WERI-Rb-1 (cell line): ENCODE measurements around the gene IDS.

Source experiments
- DNase-seq: peaks from one replicate; pipeline ENCODE4 v3.0.0-alpha.2; 2020
- H3K27ac ChIP-seq: fragments of 250-450 bp; sonication (Bioruptor Pico); 2 replicates; pipeline ENCODE4 v1.5.1; 2020; ENCODE audit warnings: mild to moderate bottlenecking, moderate library complexity
- H3K27me3 ChIP-seq: fragments of 250-450 bp; sonication (Bioruptor Pico); 2 replicates; pipeline ENCODE4 v1.5.1; 2021; ENCODE audit warnings: mild to moderate bottlenecking, low read depth, moderate library complexity; ENCODE audit not compliant: insufficient read depth, severe bottlenecking
- H3K36me3 ChIP-seq: fragments of 250-450 bp; sonication (Bioruptor Pico); 2 replicates; pipeline ENCODE4 v1.5.1; 2020; ENCODE audit warnings: mild to moderate bottlenecking, moderate library complexity
- H3K4me3 ChIP-seq: 2 replicates; pipeline ENCODE4 v1.5.1; 2011; ENCODE audit warnings: low read depth, mild to moderate bottlenecking, control low read depth, low read length
- H3K9me3 ChIP-seq: fragments of 250-450 bp; sonication (Bioruptor Pico); 2 replicates; pipeline ENCODE4 v1.5.1; 2021; ENCODE audit warnings: mild to moderate bottlenecking, moderate library complexity; ENCODE audit not compliant: severe bottlenecking
- CTCF ChIP-seq: IDR thresholded peaks from 2 replicates; pipeline ENCODE4 v1.5.1; 2011; ENCODE audit warnings: low read depth, mild to moderate bottlenecking, control low read depth, inconsistent platforms, low read length

Gene IDS

GRCh38 chrX:149497054-149497453 is 8.1 kb downstream of the IDS start:
- no peak for TF ChIP-seq CTCF
- no peak for DNase-seq
- no peaks in the 10 kb centered on the region for H3K27me3 ChIP-seq
- H3K9me3 ChIP-seq = no peaks in the 10 kb centered on the region
- H3K36me3 ChIP-seq = peaks cover 2% of the 10 kb centered on the region; the same call in 1 of the 2 replicates
- no peak overlapping the region for H3K27ac ChIP-seq
- H3K4me3 ChIP-seq = no peak overlapping the region

- no peak for DNase-seq
- Histone ChIP-seq H3K9me3 (no peaks in the 10 kb centered on the region), H3K36me3 (peaks cover 2% of the 10 kb centered on the region; the same call in 1 of the 2 replicates), H3K27ac (no peak overlapping the region), H3K27me3 (no peaks in the 10 kb centered on the region), H3K4me3 (no peak overlapping the region)
- TF ChIP-seq CTCF = no peak
Observed at GRCh38 chrX:149495573-149496071, 9.5 kb downstream of the IDS start.

GRCh38 chrX:149494844-149495565 is 10.1 kb downstream of the IDS start:
- DNase-seq = no peak
- H3K4me3 ChIP-seq = no peak overlapping the region
- H3K9me3 ChIP-seq = no peaks in the 10 kb centered on the region
- TF ChIP-seq CTCF = no peak
- no peaks in the 10 kb centered on the region for H3K27me3 ChIP-seq
- H3K36me3 ChIP-seq = peaks cover 2% of the 10 kb centered on the region; the same call in 1 of the 2 replicates
- no peak overlapping the region for H3K27ac ChIP-seq

GRCh38 chrX:149493567-149494562 is 11.2 kb downstream of the IDS start:
- Histone ChIP-seq H3K4me3 (no peak overlapping the region), H3K27me3 (no peaks in the 10 kb centered on the region), H3K27ac (no peak overlapping the region), H3K9me3 (no peaks in the 10 kb centered on the region), H3K36me3 (peaks cover 2% of the 10 kb centered on the region; the same call in 1 of the 2 replicates)
- peak; percentile 18; the same call in 1 of the 2 replicates for TF ChIP-seq CTCF
- peak; percentile 43 for DNase-seq

GRCh38 chrX:149491812-149492211 is 13.3 kb downstream of the IDS start:
- Histone ChIP-seq H3K9me3 (no peaks in the 10 kb centered on the region), H3K27ac (no peak overlapping the region), H3K36me3 (peaks cover 2% of the 10 kb centered on the region; the same call in 1 of the 2 replicates), H3K27me3 (no peaks in the 10 kb centered on the region), H3K4me3 (no peak overlapping the region)
- TF ChIP-seq CTCF = no peak
- no peak for DNase-seq
